Measurements from ENCODE around the gene PIK3R6.

DNA sequence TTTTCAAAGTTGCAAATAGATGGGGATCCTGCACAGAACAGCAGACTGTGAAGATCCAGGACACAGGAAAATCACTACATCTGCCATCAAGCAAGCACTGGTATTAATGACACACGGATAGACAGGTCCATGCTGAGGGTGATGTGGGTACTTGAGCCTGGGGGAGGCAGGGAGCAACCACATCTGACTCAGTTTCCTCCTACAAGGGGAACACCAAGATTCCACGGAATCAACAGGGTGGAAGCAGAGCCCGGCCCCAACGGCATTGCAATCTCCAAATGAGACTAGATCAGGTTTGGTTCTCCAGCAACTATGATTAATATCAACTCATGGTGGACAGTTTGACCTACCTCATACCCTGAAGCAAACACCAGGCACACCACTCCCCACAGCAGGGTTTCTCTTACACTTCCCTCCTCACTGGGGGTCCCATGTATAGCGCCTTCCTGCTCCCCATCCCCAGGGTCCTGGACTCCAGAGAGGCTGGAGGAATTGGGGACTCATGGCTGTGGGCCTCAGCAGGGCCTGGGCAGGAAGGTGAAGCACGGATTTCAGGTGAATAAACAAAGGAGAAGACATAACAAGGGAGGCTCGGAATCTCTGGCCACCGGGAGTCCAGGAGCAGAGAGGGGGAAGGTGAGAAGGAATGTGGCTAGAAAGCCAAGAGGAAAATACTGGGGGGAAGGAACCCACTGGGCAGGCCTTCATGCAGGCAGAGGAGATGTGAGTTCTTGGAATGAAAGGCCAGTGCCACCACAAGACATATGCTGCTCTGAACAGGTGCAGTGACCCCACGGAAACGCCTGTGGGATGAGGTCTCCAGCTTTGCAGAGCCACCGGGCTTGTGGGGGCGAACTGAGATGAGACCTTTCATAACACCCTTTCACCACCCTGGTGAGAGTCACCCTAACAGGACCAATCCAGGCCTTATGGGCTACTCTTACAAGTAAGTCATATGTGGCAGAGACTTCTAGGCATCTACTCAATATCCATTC is 29.5 kb upstream of the PIK3R6 start:
- TF ChIP-seq, protein P1, sequence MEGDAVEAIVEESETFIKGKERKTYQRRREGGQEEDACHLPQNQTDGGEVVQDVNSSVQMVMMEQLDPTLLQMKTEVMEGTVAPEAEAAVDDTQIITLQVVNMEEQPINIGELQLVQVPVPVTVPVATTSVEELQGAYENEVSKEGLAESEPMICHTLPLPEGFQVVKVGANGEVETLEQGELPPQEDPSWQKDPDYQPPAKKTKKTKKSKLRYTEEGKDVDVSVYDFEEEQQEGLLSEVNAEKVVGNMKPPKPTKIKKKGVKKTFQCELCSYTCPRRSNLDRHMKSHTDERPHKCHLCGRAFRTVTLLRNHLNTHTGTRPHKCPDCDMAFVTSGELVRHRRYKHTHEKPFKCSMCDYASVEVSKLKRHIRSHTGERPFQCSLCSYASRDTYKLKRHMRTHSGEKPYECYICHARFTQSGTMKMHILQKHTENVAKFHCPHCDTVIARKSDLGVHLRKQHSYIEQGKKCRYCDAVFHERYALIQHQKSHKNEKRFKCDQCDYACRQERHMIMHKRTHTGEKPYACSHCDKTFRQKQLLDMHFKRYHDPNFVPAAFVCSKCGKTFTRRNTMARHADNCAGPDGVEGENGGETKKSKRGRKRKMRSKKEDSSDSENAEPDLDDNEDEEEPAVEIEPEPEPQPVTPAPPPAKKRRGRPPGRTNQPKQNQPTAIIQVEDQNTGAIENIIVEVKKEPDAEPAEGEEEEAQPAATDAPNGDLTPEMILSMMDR (IDR thresholded peaks at IDR 0.05), result no peak
- no peak for TF ChIP-seq POLR2A (IDR thresholded peaks at IDR 0.05)
